ENCODE data around the gene DIPK1B. TPM values are rescaled to one million over a fixed set of nuclear protein-coding genes. Genes with fewer than 3 reads are reported as not detected.
"Not testable (repeated sequence)": the region's sequence is repeated elsewhere in the genome, so short reads cannot be mapped to it uniquely, and the experiment has no call there.

Gene DIPK1B
- total RNA-seq, 2 donors from 2014 or later, result 7.1 to 8.3 TPM

DNA sequence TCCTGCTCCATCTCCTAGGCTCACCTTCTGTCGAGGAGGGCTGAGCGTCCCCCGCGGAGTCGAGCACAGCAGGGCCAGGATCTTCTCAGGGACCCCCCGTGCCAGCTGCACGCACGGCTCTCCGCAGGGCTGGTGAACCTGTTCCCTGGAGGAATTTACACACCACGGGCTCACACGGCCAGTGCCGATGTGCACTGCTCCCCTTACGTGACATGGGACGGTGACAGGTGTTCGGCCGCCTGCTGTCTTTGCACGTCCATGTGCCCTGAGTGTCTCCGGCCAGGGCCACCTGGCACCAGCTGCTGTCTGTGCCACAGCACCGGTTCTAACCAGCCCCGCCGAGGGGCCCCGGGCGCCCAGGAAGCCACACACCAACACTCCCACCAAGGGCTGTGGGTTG lies 16.4 kb upstream of the DIPK1B start:
- no peak for DNase-seq (ENCODE audit: low spot score)
- intact Hi-C loops (cut with DNase I), result no loop called here

DNA sequence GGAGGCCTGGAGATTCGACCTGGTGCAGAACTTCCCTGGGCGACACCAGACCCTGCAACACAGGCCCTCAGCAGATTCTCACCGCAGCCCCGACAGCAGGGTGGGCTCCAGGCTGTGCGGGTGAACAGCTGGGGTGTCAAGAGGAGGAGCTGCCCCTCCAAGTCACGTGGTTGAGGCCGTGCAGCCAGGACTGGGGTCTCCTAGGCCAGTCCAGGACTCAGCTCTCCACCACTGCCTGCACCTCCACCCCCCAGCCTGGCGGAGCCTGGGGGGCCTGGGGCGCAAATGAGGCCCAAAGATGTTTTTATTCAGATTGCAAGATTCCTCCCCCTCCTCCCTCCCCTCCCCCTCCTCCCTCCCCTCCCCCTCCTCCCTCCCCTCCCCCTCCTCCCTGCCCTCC lies 15.9 kb upstream of the DIPK1B start:
- no peak for DNase-seq (ENCODE audit: low spot score)
- intact Hi-C loops (cut with DNase I), result no loop called here

DNA sequence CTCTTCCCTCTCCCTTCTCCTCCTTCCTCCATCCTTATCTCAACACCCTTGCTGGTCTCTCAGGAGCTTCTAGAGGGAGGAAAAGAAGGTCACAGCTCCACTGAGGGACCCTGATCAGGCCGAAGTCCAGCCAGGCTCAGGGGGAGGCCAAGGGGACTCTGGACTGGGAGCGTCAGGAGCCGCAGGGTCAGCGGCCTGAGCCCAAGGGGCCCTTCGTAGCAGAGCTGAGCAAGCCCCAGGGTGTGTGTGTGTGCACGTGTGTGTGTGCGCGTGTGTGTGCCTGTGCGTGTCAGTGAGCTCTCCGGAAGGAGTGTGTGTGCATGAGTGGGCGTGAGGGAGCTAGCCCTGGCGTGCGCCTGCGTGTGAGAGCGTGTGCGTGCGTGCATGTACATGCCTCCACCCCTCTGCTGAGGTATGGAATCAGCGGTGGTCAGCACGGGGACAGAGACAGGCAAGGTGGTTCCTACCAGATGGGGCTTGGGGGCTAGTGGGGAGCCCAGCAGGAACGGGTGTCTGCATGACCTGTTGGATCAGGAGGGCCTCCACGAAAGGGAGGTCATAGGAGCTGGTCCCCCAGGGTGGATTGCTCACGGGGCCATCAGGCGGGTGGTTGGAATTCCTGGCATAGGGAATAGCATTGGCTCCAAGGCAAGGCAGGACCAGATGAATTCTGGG lies 15.1 kb upstream of the DIPK1B start:
- DNase-seq (ENCODE audit: low spot score), result no peak
- intact Hi-C loops (cut with DNase I), result no loop called here

- intact Hi-C loops (cut with DNase I), result no loop called here
- DNase-seq (ENCODE audit: low spot score), result no peak
Measured at GRCh38 chr9:136697821-136698526, 14.4 kb upstream of the DIPK1B start.

DNA sequence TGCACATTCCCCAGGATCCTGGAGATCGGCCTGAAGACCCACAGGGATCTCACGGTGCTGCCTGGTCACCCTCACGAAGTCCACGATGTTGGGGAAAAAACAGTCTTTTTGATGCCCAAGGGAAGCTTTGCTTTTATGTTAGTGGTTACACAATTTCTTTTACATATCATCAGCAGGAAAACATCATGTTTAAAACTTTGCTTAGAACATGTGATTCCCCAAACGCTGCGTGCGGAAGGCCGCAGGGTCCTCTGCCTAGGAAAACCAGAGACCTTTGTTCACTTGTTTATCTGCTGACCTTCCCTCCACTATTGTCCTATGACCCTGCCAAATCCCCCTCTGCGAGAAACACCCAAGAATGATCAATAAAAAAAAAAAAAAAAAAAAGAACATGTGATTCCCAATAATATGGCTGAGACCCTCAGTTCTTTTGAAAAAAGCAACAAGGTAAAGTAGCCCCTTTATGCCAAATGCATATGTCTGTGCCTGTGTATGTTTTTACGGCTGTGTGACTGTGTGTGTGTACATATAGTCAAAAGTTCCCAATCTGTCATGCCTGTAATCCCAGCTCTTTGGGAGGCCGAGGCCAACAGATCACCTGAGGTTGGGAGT lies 13.6 kb upstream of the DIPK1B start:
- DNase-seq (ENCODE audit: low spot score), result no peak
- intact Hi-C loops (cut with DNase I), result no loop called here

DNA sequence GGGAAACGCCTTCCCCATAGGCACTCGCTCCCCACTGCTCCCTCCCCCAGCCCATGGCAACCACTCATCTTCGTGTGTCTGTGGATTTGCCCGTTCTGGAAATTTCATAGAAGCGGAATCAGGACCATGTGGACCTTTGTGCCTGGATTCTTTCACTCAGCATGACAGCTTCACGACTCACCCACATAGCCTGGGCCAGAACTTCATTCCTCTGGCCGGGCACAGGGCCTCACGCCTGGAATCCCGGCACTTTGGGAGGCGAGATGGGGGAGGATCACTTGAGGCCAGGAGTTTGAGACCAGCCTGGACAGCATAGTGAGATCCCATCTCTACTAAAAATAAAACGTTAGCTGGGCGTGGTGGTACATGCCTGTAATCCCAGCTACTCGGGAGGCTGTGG lies 12.1 kb upstream of the DIPK1B start:
- no peak for DNase-seq (ENCODE audit: low spot score)
- intact Hi-C loops (cut with DNase I), result no loop called here

- intact Hi-C loops (cut with DNase I), result no loop called here
- DNase-seq (ENCODE audit: low spot score), result no peak
Measured at GRCh38 chr9:136700959-136701667, 11.3 kb upstream of the DIPK1B start.

- intact Hi-C loops (cut with DNase I), result no loop called here
- DNase-seq (ENCODE audit: low spot score), result no peak
Measured at GRCh38 chr9:136701668-136702053, 10.7 kb upstream of the DIPK1B start.

- intact Hi-C loops (cut with DNase I), result no loop called here
- no peak for DNase-seq (ENCODE audit: low spot score)
Measured at GRCh38 chr9:136703276-136703860, 9.0 kb upstream of the DIPK1B start.

- DNase-seq (ENCODE audit: low spot score); intact Hi-C loops (cut with DNase I): not testable (repeated sequence)
Measured at GRCh38 chr9:136704741-136705140, 7.6 kb upstream of the DIPK1B start.

DNA sequence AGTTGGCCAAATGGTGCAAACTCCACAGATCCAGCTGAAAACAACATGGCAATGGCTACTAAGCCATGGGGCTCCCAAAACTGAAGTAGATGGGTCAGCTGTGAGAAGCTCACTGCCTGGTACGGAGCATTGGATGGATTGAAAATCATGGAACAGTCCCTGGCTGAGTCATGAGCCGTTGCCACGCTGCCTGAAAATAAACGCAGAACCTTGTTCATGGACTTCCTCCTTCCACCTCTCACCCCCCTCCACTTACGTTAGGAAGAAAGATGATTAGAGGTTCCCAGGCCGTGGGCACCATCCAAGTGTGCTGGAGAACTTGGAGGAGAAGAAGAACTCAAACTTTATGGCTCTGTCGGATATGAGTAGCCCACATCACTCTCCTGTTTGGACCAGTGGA lies 6.8 kb upstream of the DIPK1B start:
- DNase-seq (ENCODE audit: low spot score), result no peak
- intact Hi-C loops (cut with DNase I), result no loop called here

DNA sequence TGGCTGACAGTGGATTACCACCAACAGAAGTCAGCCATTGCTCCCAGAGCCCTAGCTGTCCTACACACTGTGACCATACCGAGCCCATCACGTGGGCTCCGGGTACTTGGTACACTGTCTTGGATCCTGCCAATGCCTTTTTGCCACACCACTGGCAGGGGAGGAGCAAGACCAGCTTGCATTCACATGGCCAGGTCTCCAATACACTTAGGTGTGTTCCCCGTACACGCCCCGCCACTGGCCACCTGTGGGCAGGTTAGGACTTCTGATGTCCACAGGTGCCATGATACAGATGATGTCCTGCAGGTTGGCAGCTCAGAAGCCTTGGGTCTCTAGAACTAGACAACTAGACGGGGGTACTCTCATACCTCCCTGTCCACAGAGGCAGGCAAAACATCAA lies 5.4 kb upstream of the DIPK1B start:
- DNase-seq (ENCODE audit: low spot score), result no peak
- intact Hi-C loops (cut with DNase I), result no loop called here

DNA sequence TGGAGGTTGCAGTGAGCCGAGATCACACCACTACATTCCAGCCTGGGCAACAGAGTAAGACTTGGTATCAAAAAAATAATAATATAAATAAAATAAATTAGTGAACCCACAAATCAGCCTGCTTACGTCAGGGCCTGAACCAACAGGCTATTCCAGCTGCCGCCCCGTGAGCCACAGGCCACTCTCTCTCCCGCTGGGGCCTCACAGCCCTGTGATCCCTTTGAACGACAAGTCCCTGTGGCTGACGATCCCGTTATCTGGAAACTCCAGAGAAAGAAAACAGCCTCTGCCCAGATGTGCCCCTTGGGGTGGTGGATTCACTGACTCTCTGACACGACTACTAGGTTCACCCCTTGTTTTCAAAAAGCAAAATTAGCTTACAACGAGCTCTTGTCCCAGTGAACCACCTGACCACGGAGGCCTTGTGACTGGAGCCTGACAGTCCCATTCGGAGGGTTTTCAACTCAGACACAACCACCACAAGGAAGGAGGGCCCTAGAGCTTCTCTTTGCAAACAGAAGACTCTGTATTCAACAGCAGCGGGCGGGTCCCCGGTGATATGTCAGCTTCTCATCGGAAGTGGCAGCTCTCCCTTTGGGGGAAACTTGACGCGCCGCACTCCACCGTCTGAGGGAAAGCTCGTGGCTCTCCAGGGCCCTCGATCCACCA lies 4.4 kb upstream of the DIPK1B start:
- DNase-seq (ENCODE audit: low spot score), result no peak
- intact Hi-C loops (cut with DNase I), result no loop called here

DNA sequence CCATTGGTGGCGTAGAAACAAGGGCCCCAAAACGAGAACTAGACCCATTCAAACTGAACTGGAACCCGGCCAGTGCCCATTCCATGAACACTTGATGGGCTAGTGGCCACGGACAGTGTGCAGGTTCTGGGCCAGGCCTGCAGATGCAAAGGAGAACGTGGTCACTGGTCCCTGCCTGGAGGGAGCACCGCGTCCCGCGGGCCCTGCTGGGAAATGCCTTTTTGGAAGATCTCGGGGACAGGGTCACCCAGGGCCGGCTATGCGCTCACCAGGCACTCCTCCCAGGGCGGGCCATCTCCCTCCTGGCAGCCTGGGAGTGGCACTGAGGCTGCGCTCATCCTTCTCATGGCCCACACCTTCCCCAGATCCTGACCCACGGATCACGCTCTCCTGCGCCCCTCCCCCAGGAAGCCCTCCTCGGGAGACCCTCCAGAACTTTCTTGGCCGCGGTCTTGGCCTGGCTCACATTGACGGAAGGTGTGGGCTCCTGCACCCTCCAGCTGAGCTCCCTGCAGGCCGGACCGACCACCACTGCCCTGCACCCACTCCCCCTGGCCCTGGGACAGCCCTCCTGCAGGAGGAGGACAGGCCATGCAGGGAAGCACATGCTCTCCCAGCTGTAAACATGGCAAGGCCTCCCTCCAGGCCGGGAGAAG lies 2.8 kb upstream of the DIPK1B start:
- no peak for DNase-seq (ENCODE audit: low spot score)

DNA sequence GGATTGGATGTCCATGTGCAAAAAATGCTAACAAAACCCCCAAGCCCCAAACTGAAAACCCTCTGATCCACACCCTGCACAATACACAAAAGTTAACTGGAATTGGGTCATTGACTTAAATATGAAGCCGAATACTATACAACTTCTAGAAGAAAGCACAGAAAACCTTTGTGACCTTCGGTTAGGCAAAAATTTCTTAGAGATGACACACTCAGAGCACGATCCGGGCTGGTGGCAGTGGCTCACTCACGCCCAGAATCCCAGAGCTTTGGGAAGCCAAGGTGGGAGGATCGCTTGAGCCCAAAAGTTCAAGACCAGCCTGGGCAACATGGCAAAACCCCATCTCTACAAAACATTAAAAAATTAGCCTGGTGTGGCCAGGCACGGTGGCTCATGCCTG lies 1.8 kb upstream of the DIPK1B start:
- intact Hi-C loops (cut with DNase I), result no loop called here
- DNase-seq (ENCODE audit: low spot score), result no peak

More for the DNA sequence above, 2.8 kb upstream of the DIPK1B start:
- intact Hi-C loops (cut with DNase I), result no loop called here

- DNase-seq (ENCODE audit: low spot score); intact Hi-C loops (cut with DNase I): not testable (repeated sequence)
Measured at GRCh38 chr9:136711219-136711648, 1.1 kb upstream of the DIPK1B start.

GRCh38 chr9:136712690-136713544 lies 545 bp downstream of the DIPK1B start:
- DNase-seq (ENCODE audit: low spot score), result no peak
- intact Hi-C loops (cut with DNase I), result no loop called here

DNA sequence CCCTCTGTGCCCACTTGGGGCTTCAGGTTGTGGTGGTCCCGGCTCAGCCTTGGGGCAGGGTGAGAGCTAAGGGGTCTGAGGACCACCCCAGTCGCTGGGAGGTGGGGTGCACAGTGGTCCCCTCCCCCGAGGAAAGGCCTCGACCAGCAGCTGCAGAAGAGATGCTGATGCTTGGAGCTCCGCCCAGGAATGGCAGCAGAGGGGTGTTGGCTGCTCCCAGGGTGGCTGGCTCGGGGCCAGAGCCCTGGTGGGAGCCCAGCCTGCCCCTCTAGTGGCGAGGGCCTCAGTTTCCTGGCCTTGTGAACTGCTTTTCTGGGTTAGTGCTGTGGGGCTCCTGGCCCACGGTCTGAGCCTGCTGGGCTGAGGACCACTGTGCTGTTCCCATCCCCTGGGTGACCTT lies 1.2 kb downstream of the DIPK1B start:
- intact Hi-C loops (cut with DNase I), result no loop called here
- DNase-seq (ENCODE audit: low spot score), result no peak

Measured in posterior vena cava (tissue), 2 donors.